Activated CD8-positive, alpha-beta memory T cell treated with anti-CD3 and anti-CD28 coated beads, Interleukin-2, amount 50 U/mL, for 24 hours (primary cell): Measurements from ENCODE around the gene TNFSF13B.

ENCODE experiments used
- DNase-seq: peaks from one replicate; pipeline ENCODE4 v3.0.0-alpha.2; 2020; ENCODE audit errors: extremely low read depth

Gene TNFSF13B

DNA sequence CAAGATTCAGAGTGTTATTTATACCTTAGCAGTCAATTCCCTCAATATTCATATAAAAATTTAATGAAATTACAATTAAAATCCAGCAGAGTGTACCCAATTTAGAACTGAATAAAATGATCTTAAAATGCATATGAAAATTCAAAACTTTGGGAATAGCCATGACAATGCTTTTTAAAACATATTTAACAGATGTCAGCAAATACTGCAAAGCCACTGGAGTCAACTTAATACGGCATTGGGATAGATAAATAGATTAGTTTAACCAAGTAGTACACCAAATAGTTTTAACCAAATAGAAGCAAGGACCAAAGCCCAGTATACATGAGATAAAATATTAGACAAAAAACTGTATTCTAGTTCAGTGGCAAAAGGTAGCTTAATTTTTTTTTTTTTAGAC lies 79.8 kb downstream of the TNFSF13B start:
- DNase-seq: no peak

DNA sequence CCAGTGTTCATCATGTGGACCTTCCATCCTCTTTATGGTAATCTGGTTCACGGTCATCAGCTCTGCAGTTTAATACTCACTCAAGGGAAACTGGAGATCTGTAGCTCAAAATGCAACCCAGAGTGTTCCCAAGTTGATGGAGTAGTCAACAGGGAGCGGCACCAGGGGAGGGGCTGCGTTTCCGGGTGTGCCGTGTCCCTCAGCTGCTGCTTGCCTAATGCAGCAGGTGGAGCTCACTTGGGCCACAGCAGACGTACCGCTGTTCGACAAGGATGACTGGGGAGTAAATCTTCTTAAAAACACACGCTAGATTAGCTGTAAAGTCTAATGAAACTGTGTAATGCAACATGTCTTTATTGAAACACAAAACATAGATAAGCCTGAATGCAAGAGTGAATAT lies 81.1 kb downstream of the TNFSF13B start:
- no peak for DNase-seq

DNA sequence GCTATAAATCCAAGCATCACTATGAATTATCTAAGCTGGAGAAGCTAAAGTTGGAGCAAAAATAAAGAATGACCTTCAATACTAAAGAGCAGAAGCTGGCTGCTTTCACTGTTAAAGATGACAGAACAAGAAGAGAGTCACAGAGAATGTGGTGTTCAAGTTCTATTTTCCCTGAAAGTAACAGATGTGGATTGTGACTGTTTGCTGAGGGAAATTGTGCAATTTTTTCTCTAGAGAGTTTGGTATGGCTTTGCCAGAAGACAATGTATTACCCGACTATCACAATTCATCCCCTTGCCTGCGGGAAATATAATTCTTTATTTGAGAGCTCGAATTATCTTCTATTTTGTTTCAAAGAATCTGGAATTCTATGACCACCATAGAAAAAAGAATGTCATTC lies 83.1 kb downstream of the TNFSF13B start:
- no peak for DNase-seq

- no peak for DNase-seq
Measured at GRCh38 chr13:108357228-108357627, 87.7 kb downstream of the TNFSF13B start.
